Lung (tissue), 12 donors: ENCODE results near the gene ATXN7L3B. TPM values are rescaled to one million over a fixed set of nuclear protein-coding genes. Genes with fewer than 3 reads are reported as not detected.

Source experiments
- ATAC-seq: fragments of 200-7000 bp; cut with Tn5 transposase; one replicate; pipeline ENCODE4 v1.9.1; 2020; ENCODE audit warnings: moderate number of reproducible peaks; ENCODE audit not compliant: insufficient read depth, low FRiP score
- DNase-seq, 3 donors: peaks; one replicate each; pipeline ENCODE4 v3.0.0-alpha.2; 2013 to 2017
- H3K27ac ChIP-seq, 2 donors: one replicate each; pipeline ENCODE4 v1.5.1; 2013; ENCODE audit warnings: mild to moderate bottlenecking in 2 of 2, moderate library complexity in 2 of 2, control low read depth in 1 of 2, inconsistent platforms in 1 of 2, low read depth in 1 of 2, low read length in 1 of 2
- H3K27me3 ChIP-seq, 3 donors: one replicate each; pipeline ENCODE4 v1.5.1; 2013; ENCODE audit warnings: low read length in 2 of 3; ENCODE audit not compliant: control insufficient read depth in 3 of 3, insufficient read depth in 3 of 3
- H3K36me3 ChIP-seq, 4 donors: one replicate each; pipeline ENCODE4 v1.5.1; 2013; ENCODE audit warnings: low read length in 4 of 4, mild to moderate bottlenecking in 1 of 4, moderate library complexity in 1 of 4; ENCODE audit not compliant: control insufficient read depth in 4 of 4, insufficient read depth in 4 of 4
- H3K4me1 ChIP-seq, 5 donors: one replicate each; pipeline ENCODE4 v1.5.1; 2013; ENCODE audit warnings: low read length in 5 of 5, mild to moderate bottlenecking in 2 of 5, moderate library complexity in 1 of 5; ENCODE audit not compliant: control insufficient read depth in 5 of 5, insufficient read depth in 5 of 5
- H3K4me3 ChIP-seq: one replicate; pipeline ENCODE4 v1.5.1; 2013; ENCODE audit warnings: mild to moderate bottlenecking, control low read depth, moderate library complexity
- H3K9ac ChIP-seq, 2 donors: one replicate each; pipeline ENCODE4 v1.5.1; 2013; ENCODE audit warnings: low read length in 2 of 2, control low read depth in 1 of 2; ENCODE audit not compliant: insufficient read depth in 1 of 2
- H3K9me3 ChIP-seq, 4 donors: one replicate each; pipeline ENCODE4 v1.5.1; 2013; ENCODE audit warnings: low read length in 3 of 4, mild to moderate bottlenecking in 1 of 4, moderate library complexity in 1 of 4; ENCODE audit not compliant: control insufficient read depth in 4 of 4, insufficient read depth in 3 of 4
- CTCF ChIP-seq: IDR thresholded peaks from 2 replicates; pipeline ENCODE4 v1.5.1; 2012; ENCODE audit warnings: mild to moderate bottlenecking; ENCODE audit errors: control extremely low read depth, extremely low read depth
- WGBS, 2 donors: extraction: QIAGEN DNeasy Blood & Tissue Kit; methylation state at CpG; one replicate each; pipeline ENCODE4 v1.1.7; 2013; 5-methylcytosine and 5-hydroxymethylcytosine counted together
- polyA plus RNA-seq, 2 donors: library from polyadenylated mRNA; stranded (reverse); fragments of 200-250 nt; gene quantifications; one replicate each; pipeline ENCODE4 v1.2.1, GENCODE V29; 2013
- total RNA-seq, 2 donors: library from RNA; depleted of rRNA in 1 of 2; stranded (reverse); fragments of >200 nt in 1 of 2; gene quantifications; one replicate each; pipeline ENCODE4 v1.2.1, GENCODE V29; 2014 to 2021
- donor health status: control.
- donor health status: control.
- donor health status: Bipolar disorder and iron deficiency.
- donor health status: healthy.
- donor health status: DM: yes; HTN: yes; CAD: no.

Gene ATXN7L3B
- total and polyA plus RNA-seq, 4 donors: 9.8 to 40.2 (median 22.2) TPM

GRCh38 chr12:74527491-74527890 lies 10.1 kb upstream of the ATXN7L3B start:
- H3K36me3 ChIP-seq: no peaks in the 10 kb centered on the region
- H3K9me3 ChIP-seq: no peaks in the 10 kb centered on the region
- WGBS, 2 donors: 73 to 85% methylated on average over 2 of the region's 2 CpGs
- no peak overlapping the region for H3K27ac ChIP-seq
- H3K9ac ChIP-seq: no peak overlapping the region
- H3K4me3 ChIP-seq: no peak overlapping the region
- ATAC-seq (no peak), DNase-seq (no peak)
- H3K27me3 ChIP-seq: no peaks in the 10 kb centered on the region
- no peak for TF ChIP-seq CTCF
- H3K4me1 ChIP-seq: no peaks in the 10 kb centered on the region

- Histone ChIP-seq H3K36me3 (no peaks in the 10 kb centered on the region), H3K27me3 (no peaks in the 10 kb centered on the region), H3K4me3 (no peak overlapping the region), H3K4me1 (no peaks in the 10 kb centered on the region), H3K27ac (no peak overlapping the region), H3K9ac (no peak overlapping the region), H3K9me3 (no peaks in the 10 kb centered on the region)
- TF ChIP-seq CTCF: no peak
- no peak for DNase-seq
- no peak for ATAC-seq
- 85 to 93% methylated on average over 2 of the region's 2 CpGs for WGBS, 2 donors
These were observed 7.0 kb upstream of the ATXN7L3B start for GRCh38 chr12:74530676-74531075.

- no peak for ATAC-seq
- WGBS, 2 donors: 59 to 81% methylated on average over 5 of the region's 5 CpGs
- no peak for TF ChIP-seq CTCF
These were observed 2.1 kb upstream of the ATXN7L3B start for GRCh38 chr12:74535536-74535935.

GRCh38 chr12:74537126-74537706 lies 419 bp upstream of the ATXN7L3B start:
- H3K27me3 ChIP-seq: no peaks in the 10 kb centered on the region
- peak; percentile 37 for TF ChIP-seq CTCF
- H3K9ac ChIP-seq: peak overlapping the region; percentile 99 to 100
- WGBS, 2 donors: 0 to 1% methylated on average over 8 of the region's 8 CpGs
- H3K4me3 ChIP-seq: no peak overlapping the region
- peaks cover 2 to 16% (median 12%) of the 10 kb centered on the region in 4 donors for H3K36me3 ChIP-seq
- peak in 1 of 3 donors; percentile 72 for DNase-seq
- ATAC-seq: peak; percentile 43
- H3K27ac ChIP-seq: peak overlapping the region; percentile 95 to 96
- no peaks in the 10 kb centered on the region for H3K9me3 ChIP-seq
- peaks cover 9 to 35% (median 16%) of the 10 kb centered on the region in 5 donors for H3K4me1 ChIP-seq

More at GRCh38 chr12:74535536-74535935, 2.1 kb upstream of the ATXN7L3B start:
- Histone ChIP-seq H3K27ac (no peak overlapping the region), H3K9ac (no peak overlapping the region), H3K9me3 (no peaks in the 10 kb centered on the region), H3K27me3 (no peaks in the 10 kb centered on the region), H3K36me3 (peaks cover 0 to 16% (median 6%) of the 10 kb centered on the region in 4 donors), H3K4me3 (no peak overlapping the region), H3K4me1 (peaks cover 5 to 21% (median 14%) of the 10 kb centered on the region in 5 donors)
- DNase-seq: no peak
